ENCODE data around the gene PIGZ.

GRCh38 chr3:196988241-196989029, 19.8 kb upstream of the PIGZ start:
- no peak for TF ChIP-seq POLR2A (IDR thresholded peaks at IDR 0.05)
- TF ChIP-seq POLR2AphosphoS5 (IDR thresholded peaks at IDR 0.05): no peak
